GM21515 (cell line): Measurements from ENCODE around the gene ZNF511.

Experiments used
- ATAC-seq: cut with Tn5 transposase; IDR thresholded peaks from one replicate; pipeline ENCODE4 v1.9.1; 2021; ENCODE audit not compliant: unreplicated experiment

Gene ZNF511

GRCh38 chr10:133334503-133335245 is 26.0 kb downstream of the ZNF511 start:
- ATAC-seq = no peak

DNA sequence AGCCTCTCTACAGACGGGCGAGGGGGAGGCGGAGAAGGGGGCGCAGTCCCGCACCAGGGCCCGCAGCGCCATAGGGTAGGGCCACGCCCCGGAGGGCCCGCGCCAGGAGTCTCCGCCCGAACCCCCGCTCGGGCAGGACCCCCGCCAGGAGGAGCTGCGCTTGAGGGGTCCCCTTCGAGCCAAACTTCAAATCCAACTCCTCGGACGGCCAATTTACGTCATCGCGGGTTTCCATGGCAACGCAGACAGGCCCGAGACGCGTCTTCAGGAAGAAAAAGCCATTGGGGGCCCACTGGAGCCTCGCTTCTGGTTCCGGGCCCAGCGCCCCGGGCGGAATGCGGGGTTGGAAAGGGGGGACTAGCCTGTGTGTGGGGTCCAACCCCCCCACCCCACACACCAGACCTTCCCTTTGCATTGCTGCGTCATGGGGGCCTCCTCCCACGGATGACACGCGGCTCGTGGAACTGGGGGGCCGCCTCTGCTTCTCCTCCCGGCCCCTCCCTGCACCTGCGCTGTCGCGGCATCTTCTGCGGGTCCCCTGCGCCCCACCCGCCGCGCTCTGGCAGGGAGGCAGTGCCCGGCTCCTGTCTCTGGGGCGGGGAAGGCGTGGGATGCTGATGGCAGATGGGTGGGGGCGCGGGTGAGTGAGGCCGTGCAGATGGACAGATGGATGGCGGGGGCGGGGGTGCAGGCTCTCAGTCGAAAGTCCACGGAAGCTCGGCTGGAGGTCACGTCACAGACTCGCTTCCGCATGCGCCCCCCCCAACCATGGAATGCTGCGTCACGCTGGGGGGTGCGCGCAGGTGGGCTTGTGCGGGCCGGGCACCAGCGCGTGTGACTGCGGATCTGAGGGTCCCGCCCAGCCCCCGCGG is 26.8 kb downstream of the ZNF511 start:
- ATAC-seq = no peak

DNA sequence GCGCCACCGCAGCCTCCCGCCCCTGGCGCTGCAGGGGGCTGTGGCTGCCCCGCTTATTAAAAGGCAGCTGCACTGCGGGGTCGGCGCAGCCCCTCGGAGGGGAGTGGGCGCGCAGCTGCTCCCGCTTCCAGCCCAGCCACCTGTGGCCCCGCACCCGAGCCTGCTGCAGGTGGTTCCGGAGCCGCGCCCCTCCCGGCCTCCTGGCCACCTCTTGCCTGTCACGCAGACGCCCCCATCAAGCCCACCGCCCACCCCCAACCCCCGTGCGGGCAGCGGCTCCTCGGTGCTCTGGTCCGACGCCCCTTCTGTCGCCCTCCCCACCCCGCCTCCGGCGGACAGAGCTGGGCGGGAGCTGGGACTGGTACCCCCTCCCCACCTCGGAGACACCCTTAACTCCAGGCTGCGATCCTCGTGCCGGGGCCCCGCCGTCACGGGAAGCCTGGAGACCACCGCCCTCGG is 27.4 kb downstream of the ZNF511 start:
- ATAC-seq = no peak

- no peak for ATAC-seq
Observed at GRCh38 chr10:133336577-133337369, 28.1 kb downstream of the ZNF511 start, which contains the start of gene CALY. CALY (minus strand) TSS chr10:133336896; CDS start chr10:133328989, 7,907 bp downstream.

GRCh38 chr10:133337370-133337725 is 28.6 kb downstream of the ZNF511 start:
- ATAC-seq = no peak

GRCh38 chr10:133338080-133339071 is 29.7 kb downstream of the ZNF511 start:
- no peak for ATAC-seq

DNA sequence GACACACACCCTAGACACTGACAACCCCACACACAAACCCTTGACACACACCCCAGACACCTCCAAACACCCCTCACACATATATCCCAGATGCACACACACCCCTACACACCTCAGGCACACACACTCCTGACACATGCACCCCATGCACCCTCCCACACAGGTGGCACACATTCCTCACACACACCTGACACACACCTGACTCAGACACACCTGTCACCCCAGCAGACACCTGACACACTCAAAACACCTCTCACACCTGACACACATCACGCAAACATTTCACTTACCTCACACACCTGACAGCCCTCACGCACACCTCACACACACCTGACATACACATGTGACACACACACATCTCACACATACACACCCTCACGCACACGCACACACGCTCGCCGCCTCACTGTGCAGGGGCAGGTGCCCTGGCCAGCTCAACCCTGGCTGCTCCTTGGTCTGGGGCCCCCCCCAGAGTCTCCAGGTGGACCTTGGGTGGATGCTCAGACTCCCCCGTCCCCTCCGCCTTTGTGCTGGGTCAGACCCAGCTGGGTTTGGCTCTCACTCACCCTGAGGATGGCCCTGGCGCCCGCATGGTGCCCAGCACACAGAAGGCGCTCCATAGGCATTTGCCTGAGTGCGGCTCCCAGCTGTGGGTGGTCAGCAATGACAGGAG is 31.1 kb downstream of the ZNF511 start:
- ATAC-seq = no peak

- no peak for ATAC-seq
Observed at GRCh38 chr10:133341983-133342382, 33.3 kb downstream of the ZNF511 start.

- no peak for ATAC-seq
Observed at GRCh38 chr10:133342942-133343341, 34.2 kb downstream of the ZNF511 start.

DNA sequence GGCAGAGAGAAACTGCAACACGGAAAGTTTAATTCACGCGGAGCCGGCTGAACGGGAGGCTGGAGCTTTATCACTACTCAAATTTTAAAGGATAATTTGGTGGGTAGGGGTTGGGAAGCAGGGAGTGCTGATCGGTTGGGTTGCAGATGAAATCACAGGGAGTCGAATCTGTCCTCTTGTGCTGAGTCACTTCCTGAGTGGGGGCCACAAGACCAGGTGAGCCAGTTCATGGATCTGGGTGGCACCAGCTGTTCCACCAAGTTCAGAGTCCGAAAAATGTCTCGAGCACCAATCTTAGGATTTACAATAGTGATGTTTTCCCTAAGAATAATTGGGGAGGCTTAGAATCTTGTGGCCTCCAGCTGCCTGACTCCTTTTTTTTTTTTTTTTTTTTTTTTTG is 34.8 kb downstream of the ZNF511 start:
- ATAC-seq = no peak

- no peak for ATAC-seq
Observed at GRCh38 chr10:133344236-133344635, 35.5 kb downstream of the ZNF511 start.

DNA sequence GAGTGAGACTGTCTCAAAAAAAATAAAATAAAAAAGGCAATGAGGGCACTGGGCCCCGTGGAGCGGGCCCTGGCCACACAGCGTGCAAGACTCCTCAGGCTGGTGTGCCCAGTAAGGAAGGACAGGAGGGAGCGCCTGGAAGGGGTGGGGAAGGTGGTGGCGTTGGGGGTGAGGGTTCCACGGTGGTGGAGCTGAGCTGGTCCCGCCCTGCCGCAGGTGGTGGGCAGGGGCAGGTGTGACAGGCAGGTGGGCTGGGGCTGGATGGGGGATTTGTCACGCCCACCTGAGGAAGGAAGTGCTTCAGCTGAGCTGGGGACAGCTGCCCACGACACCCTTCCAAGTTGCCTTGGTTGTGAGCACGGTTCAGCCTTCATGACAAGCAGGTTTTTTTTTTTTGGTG is 37.7 kb downstream of the ZNF511 start:
- ATAC-seq = no peak

DNA sequence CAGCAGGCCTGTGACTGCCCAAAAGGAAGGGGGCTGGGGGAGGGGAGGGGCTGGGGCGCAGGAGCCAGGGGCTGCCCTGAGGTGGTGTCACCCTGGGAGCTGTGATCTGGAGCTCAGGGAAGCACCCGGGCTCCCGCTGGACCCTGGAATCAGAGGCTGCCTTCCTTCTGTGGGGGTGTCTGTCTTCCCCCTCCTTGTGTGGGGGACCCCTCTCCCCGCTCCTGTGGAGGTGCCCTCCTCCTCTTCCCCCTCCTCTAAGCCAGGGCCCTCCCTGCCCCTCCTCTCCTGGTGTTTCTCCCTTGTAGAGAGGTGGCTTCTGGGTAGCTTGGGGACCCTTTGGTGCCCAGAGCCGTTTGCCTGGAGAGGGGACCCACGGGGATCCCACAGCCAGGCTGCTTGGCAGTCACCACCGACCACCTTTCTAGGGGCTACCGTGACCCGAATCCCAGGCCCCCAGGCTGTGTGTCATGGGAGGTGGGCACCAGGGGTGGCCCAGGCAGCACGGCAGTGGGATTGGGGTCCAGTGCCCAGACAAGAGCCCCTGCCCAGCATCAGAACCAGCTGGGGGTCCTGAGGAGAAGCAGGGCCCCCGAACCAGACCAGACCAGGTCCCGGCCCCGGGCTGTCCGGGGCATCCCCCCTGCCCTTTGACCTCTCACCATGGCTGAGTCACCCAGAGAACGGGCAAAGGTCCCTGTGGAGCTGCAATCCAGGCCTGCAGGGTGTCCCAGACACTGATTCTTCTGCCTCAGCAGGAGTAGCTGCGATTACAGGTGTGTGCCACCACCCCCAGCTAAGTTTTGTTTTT is 39.2 kb downstream of the ZNF511 start:
- no peak for ATAC-seq

DNA sequence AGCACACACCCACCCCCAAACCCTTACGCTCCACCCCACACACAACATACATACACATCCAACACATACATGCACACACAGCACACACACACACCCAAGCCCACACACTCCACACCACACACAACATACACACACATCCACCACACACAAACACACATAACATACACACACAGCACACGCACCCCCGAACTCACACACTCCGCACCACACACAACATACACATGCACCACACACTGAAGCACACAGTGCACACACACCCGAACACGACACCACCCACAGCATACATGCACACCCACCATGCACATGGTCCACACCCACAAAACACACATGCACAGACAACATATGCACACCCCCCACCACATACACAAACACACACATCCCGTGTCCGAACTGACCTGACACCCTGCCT is 40.5 kb downstream of the ZNF511 start:
- no peak for ATAC-seq

GRCh38 chr10:133349577-133350011 is 40.9 kb downstream of the ZNF511 start:
- no peak for ATAC-seq

GRCh38 chr10:133350283-133350949 is 41.7 kb downstream of the ZNF511 start:
- ATAC-seq = no peak

- ATAC-seq = no peak
Observed at GRCh38 chr10:133350950-133351329, 42.2 kb downstream of the ZNF511 start.
